Psoas muscle (tissue), 8 donors: ENCODE results near the gene TRAF3. TPM values are rescaled to one million over a fixed set of nuclear protein-coding genes. Genes with fewer than 3 reads are reported as not detected.

Source experiments
- ATAC-seq, 4 donors: fragments of 200-7000 bp; cut with Tn5 transposase; one replicate each; pipeline ENCODE4 v1.9.1; 2020; ENCODE audit warnings: moderate library complexity in 3 of 4, mild to moderate bottlenecking in 2 of 4
- DNase-seq, 2 donors: peaks; one replicate each; pipeline ENCODE4 v3.0.0-alpha.2; 2020
- H3K27ac ChIP-seq: fragments of 200-600 bp; one replicate; pipeline ENCODE4 v1.8.0; 2022
- H3K27me3 ChIP-seq, 3 donors: fragments of 200-600 bp in 1 of 3; one replicate each; pipeline versions ENCODE4 v1.6.1 to v1.8.0; 2013 to 2022; ENCODE audit warnings: low read length in 2 of 3, mild to moderate bottlenecking in 2 of 3, moderate library complexity in 1 of 3; ENCODE audit not compliant: insufficient read depth in 3 of 3
- H3K36me3 ChIP-seq, 2 donors: fragments of 200-600 bp in 1 of 2; one replicate each; pipeline versions ENCODE4 v1.6.1 to v1.8.0; 2013 to 2022; ENCODE audit warnings: low read depth in 1 of 2, mild to moderate bottlenecking in 1 of 2, moderate library complexity in 1 of 2; ENCODE audit not compliant: insufficient read depth in 1 of 2
- H3K4me1 ChIP-seq: fragments of 200-600 bp; one replicate; pipeline ENCODE4 v1.8.0; 2022
- H3K4me3 ChIP-seq: fragments of 200-600 bp; one replicate; pipeline ENCODE4 v1.8.0; 2022; ENCODE audit warnings: mild to moderate bottlenecking
- H3K9me3 ChIP-seq: fragments of 200-600 bp; one replicate; pipeline ENCODE4 v1.8.0; 2022
- WGBS, 3 donors: extraction: QIAGEN DNeasy Blood & Tissue Kit; methylation state at CpG; one replicate each; pipeline versions ENCODE4 v1.1.6 to v1.1.7; 2013; 5-methylcytosine and 5-hydroxymethylcytosine counted together
- intact Hi-C, 2 donors: fragments of 100-400 bp; cut with DNase I; formaldehyde crosslinking; loops; one replicate each; pipeline versions ENCODE4 v1.11.0 to v1.14.2; 2022
- long read RNA-seq, 2 donors: library from polyadenylated mRNA; unstranded; transcript quantifications; one replicate each; pipeline ENCODE4 v2.0.0, GENCODE V29; 2021
- polyA plus RNA-seq, 3 donors: library from polyadenylated mRNA; stranded (reverse); fragments of 200-250 nt; gene quantifications; one replicate each; pipeline ENCODE4 v1.2.3, GENCODE V29; 2013
- total RNA-seq, 4 donors: library from RNA; stranded (reverse); fragmentation: NEBNext Ultra II Directional in 2 of 4; extraction: Animal tissue kit (Norgen Biotek cat#: 25700) in 2 of 4; gene quantifications; one replicate each; pipeline versions ENCODE4 v1.2.1 to v1.2.4, GENCODE V29; 2021 to 2023
- TF ChIP-seq, protein P1 (sequence below): fragments of 200-600 bp; IDR thresholded peaks from one replicate; pipeline ENCODE4 v1.8.0; 2022; ENCODE audit warnings: antibody characterized with exemption
- donor health status: healthy with polysubstance abuse.
- donor health status: DM: no; HTN: no; CAD: no; lungs with moderate emphysema.
- donor health status: Bipolar disorder and iron deficiency.
- donor health status: healthy.
- donor health status: DM: yes; HTN: yes; CAD: no.
- donor health status: DM: no; HTN: no; CAD: no.
- donor health status: DM: no; HTN: no; CAD: no.
- donor health status: DM: yes; HTN: yes; CAD: no.

The TRAF3 gene, protein sequence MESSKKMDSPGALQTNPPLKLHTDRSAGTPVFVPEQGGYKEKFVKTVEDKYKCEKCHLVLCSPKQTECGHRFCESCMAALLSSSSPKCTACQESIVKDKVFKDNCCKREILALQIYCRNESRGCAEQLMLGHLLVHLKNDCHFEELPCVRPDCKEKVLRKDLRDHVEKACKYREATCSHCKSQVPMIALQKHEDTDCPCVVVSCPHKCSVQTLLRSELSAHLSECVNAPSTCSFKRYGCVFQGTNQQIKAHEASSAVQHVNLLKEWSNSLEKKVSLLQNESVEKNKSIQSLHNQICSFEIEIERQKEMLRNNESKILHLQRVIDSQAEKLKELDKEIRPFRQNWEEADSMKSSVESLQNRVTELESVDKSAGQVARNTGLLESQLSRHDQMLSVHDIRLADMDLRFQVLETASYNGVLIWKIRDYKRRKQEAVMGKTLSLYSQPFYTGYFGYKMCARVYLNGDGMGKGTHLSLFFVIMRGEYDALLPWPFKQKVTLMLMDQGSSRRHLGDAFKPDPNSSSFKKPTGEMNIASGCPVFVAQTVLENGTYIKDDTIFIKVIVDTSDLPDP
- total RNA-seq (10 to 100 TPM in 1 of 4 donors, 1 to 10 TPM in 3; 7.9 to 16.3 (median 8.2) TPM), polyA plus RNA-seq (10 to 100 TPM in 1 of 3 donors, 1 to 10 TPM in 2; 3.3 to 15.9 (median 3.3) TPM)
- long read RNA-seq, donor 1, transcript TRAF3-203 (12 exons, 2,459 nt): major isoform, 7 of 13 reads
- long read RNA-seq, donor 1, partial matches to known transcripts: 0 of 13 reads
- long read RNA-seq, donor 1, other reads (novel, unspliced or antisense): 6 of 13 reads
- long read RNA-seq, donor 2, transcript TRAF3-203 (12 exons, 2,459 nt): major isoform, 5 of 16 reads
- long read RNA-seq, donor 2, partial matches to known transcripts: 1 of 16 reads
- long read RNA-seq, donor 2, other reads (novel, unspliced or antisense): 10 of 16 reads

DNA sequence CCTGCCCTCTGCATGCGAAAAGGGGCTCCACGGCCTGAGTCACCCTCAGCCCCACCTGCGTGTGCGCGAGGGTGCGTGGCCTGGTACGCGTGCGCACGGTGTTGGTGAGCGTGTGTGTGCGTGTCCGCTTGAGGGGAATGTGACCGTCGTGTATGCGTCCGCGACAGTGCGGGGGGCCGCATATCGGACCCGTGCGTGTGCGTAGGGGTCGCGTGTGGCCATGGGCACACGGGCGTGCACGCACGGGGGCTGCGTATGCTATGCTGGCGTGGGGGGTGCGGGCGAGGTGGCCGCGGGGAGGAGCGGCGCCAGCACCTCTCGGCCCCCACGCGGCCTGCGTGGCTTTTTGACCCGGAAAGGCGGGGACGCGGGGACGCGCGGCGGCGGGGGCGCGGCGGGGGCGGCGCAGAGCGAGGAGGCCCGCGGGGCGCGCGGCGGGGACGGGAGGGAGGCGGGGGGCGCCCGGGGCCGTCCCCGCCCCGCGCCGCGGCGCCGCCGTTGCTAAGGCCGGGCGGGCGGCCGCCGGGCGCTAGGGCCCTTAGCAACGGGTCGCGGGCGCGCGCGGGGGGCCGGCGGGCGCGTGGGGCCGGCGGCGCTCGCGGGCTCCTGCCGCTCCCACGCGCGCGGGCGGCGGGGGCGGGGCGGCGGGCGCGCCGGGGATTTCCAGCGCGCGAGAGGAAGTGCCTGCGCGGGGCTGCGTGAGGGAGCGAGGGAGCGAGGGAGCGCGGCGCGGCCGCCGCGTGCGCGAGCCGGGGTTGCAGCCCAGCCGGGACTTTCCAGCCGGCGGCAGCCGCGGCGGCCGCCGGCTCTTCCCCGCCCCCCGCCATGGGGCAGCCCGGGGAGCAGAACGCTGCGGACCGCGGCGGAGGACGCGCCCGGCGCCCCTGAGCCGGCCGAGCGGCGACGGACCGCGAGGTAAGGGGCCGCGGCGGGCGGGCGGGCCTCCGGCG lies at the start of gene TRAF3:
TRAF3 (plus strand) TSS at position 689 of the 950 bp plus-strand sequence. CDS start 92,753 bp downstream, outside the sequence.
- ATAC-seq (peak; percentile 36 to 78 (median 67)), DNase-seq (peak; percentile 69 to 80)
- no peaks in the 10 kb centered on the region for H3K27me3 ChIP-seq
- peak within 1 kb of the TSS; percentile 84 for H3K4me3 ChIP-seq
- no peaks in the 10 kb centered on the region for H3K9me3 ChIP-seq
- H3K27ac ChIP-seq: peak within 1 kb of the TSS; percentile 79
- TF ChIP-seq, protein P1, sequence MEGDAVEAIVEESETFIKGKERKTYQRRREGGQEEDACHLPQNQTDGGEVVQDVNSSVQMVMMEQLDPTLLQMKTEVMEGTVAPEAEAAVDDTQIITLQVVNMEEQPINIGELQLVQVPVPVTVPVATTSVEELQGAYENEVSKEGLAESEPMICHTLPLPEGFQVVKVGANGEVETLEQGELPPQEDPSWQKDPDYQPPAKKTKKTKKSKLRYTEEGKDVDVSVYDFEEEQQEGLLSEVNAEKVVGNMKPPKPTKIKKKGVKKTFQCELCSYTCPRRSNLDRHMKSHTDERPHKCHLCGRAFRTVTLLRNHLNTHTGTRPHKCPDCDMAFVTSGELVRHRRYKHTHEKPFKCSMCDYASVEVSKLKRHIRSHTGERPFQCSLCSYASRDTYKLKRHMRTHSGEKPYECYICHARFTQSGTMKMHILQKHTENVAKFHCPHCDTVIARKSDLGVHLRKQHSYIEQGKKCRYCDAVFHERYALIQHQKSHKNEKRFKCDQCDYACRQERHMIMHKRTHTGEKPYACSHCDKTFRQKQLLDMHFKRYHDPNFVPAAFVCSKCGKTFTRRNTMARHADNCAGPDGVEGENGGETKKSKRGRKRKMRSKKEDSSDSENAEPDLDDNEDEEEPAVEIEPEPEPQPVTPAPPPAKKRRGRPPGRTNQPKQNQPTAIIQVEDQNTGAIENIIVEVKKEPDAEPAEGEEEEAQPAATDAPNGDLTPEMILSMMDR: no peak
- intact Hi-C loops: loop anchor here (2.0 to 10.0 kb wide), 2 partner anchors 138 to 142 kb away; no protein-coding TSS in a partner anchor
- H3K36me3 ChIP-seq: no peaks in the 10 kb centered on the region
- 12 to 37% (median 28%) methylated on average over 56 to 163 of the region's 163 CpGs for whole genome bisulfite sequencing, 3 donors
- peaks cover 12% of the 10 kb centered on the region for H3K4me1 ChIP-seq

DNA sequence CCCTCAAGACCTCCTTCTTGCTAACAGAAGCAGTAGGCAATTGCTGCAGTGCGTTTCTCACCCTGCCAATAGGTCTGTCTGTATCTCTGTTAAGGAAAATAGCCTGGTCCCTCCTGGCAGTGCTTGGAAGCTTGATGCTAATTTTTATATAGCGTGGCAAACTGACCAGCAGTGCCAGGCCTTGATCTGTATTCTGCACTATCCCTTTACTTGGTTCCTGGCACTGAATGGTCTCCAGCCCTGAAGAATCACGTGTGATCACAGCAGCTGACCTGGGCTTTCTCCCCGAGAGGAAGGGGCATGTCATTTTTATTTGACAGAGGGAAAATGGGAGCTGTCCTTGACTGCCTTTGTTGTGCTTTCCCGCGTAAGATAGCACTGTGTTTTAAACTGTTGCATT lies 48.7 kb upstream of the TRAF3 start:
- 68 to 76% (median 71%) methylated on average over 6 of the region's 6 CpGs for WGBS, 3 donors
- intact Hi-C loops: no loop called here
- H3K27ac ChIP-seq: no peak overlapping the region
- DNase-seq: no peak
- no peaks in the 10 kb centered on the region for H3K4me1 ChIP-seq
- H3K4me3 ChIP-seq: no peak overlapping the region
- H3K27me3 ChIP-seq: no peaks in the 10 kb centered on the region
- peaks cover 0 to 54% of the 10 kb centered on the region in 2 donors for H3K36me3 ChIP-seq
- no peaks in the 10 kb centered on the region for H3K9me3 ChIP-seq
- no peak for ATAC-seq
- TF ChIP-seq, protein P1: no peak

DNA sequence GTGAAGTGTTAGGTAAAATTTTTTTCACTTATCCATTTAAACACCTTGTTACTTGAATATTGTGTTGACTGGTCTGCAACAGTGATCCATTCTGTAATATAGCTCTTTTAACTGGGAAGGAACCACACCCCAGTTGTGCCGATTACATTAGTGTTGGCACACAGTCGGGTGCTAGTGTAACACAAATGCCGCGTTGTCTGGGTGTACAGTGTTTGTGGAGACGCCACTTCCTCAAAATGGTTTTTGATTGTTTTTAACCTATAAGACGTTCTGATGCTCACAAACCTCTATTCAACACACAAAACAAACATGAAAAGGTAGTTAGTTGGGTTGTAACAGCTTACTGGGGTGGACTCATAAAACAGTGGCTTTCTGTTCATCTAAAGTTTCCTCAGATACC lies 48.0 kb upstream of the TRAF3 start:
- no peaks in the 10 kb centered on the region for H3K4me1 ChIP-seq
- H3K27ac ChIP-seq: no peak overlapping the region
- no peak for ATAC-seq
- intact Hi-C loops: no loop called here
- DNase-seq: no peak
- H3K9me3 ChIP-seq: no peaks in the 10 kb centered on the region
- H3K27me3 ChIP-seq: no peaks in the 10 kb centered on the region
- peaks cover 0 to 50% of the 10 kb centered on the region in 2 donors for H3K36me3 ChIP-seq
- no peak overlapping the region for H3K4me3 ChIP-seq
- TF ChIP-seq, protein P1: no peak
- 83 to 87% (median 84%) methylated on average over 6 of the region's 6 CpGs for WGBS, 3 donors

DNA sequence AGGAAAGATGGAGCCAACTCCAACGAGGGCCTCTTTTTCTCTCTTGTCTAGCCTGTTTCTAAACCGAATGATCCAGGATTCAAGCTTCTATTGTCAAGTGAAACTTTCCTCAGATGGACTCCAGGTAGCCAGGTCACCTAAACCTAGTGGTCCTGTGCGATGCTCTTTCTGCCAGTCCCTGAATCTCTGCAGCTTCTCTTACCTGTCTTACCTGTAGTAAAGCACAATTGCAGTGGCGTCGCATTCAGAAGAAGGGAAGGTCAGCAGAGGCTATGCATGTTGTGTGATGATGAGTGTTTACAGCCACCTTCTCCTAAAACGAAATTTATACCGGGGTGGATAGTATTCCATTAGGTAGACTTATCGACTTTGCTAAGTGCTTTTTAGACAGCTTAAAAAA lies 47.4 kb upstream of the TRAF3 start:
- 91 to 94% (median 93%) methylated on average over 8 of the region's 8 CpGs for WGBS, 3 donors
- Histone ChIP-seq H3K36me3 (peaks cover 0 to 48% of the 10 kb centered on the region in 2 donors), H3K27ac (no peak overlapping the region), H3K9me3 (no peaks in the 10 kb centered on the region), H3K27me3 (no peaks in the 10 kb centered on the region), H3K4me3 (no peak overlapping the region), H3K4me1 (no peaks in the 10 kb centered on the region)
- ATAC-seq (no peak), DNase-seq (no peak)
- TF ChIP-seq, protein P1: no peak
- intact Hi-C loops: no loop called here
